ENCODE data around the gene ENPP3.

DNA sequence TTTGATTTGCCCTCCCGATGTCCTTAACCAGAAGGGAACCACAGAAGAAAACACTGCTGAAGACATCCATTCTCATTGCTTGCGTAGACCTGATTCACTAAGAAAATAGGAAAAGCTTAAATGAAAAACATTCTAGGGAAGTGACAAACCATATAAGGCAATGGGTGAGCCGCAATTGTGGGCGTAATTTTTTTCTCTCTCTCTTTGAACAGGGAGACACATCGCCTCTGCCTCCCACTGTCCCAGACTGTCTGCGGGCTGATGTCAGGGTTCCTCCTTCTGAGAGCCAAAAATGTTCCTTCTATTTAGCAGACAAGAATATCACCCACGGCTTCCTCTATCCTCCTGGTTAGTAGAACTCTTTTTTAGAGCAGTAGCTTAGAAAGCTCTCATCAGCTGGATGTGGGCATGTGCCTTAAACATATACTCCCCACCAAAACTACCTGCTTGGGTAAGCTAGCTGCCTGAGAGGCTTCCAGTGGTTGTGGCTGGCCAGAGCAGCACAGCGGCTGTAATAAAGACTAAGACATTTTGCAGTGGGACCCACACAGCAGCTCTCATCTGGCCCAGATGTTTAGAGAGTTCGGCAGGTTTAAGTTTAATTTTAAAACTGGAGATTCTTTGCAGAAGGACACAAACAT lies 96.4 kb downstream of the ENPP3 start:
- TF ChIP-seq, protein P1, sequence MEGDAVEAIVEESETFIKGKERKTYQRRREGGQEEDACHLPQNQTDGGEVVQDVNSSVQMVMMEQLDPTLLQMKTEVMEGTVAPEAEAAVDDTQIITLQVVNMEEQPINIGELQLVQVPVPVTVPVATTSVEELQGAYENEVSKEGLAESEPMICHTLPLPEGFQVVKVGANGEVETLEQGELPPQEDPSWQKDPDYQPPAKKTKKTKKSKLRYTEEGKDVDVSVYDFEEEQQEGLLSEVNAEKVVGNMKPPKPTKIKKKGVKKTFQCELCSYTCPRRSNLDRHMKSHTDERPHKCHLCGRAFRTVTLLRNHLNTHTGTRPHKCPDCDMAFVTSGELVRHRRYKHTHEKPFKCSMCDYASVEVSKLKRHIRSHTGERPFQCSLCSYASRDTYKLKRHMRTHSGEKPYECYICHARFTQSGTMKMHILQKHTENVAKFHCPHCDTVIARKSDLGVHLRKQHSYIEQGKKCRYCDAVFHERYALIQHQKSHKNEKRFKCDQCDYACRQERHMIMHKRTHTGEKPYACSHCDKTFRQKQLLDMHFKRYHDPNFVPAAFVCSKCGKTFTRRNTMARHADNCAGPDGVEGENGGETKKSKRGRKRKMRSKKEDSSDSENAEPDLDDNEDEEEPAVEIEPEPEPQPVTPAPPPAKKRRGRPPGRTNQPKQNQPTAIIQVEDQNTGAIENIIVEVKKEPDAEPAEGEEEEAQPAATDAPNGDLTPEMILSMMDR (IDR thresholded peaks at IDR 0.05), result no peak
- no peak for TF ChIP-seq POLR2A (IDR thresholded peaks at IDR 0.05)
